ENCODE results near the gene MUC2. TPM values are rescaled to one million over a fixed set of nuclear protein-coding genes. Genes with fewer than 3 reads are reported as not detected.

The MUC2 gene
- total and polyA plus RNA-seq, 2 of the 13 experiments (the other 11 are each of a cell fraction or from before 2014, with no cell fraction given): not detected

- FAIRE-seq (no peak), DNase-seq (ENCODE audit: low spot score) (no peak)
- in situ Hi-C loops (cut with HindIII; ENCODE audit: extremely low pct_ligation_motif_present, low pct_unique_long_range_greater_than_20kb): no loop called here
Observed at GRCh38 chr11:1042626-1043562, 31.8 kb upstream of the MUC2 start.

DNA sequence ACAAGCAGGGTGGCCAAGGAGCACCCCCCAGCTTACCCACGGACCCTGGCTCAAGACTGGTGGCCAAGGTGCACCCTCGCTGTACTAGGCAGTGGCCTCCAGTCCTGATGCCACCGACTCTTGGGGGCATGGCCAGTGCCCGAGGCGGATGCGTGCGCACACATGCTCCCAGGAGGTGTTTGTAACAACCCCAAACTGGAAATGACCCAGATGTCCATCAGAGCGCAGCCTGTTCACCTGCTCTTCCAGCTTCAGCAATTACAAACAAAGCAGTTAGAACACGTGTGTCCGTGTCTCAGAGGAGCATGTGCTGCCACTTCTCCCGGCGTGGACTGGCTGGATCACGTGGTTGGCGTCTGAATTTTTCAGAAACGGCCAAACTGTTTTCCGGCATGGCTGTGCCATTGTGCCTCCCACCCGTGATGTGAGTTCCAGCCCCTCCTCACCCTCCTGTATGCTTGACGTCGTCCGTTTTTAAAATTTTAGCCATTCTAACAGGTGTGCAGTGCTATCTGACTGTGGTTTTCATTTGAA is 31.0 kb upstream of the MUC2 start:
- ATAC-seq (no peak), DNase-seq (ENCODE audit: low spot score) (no peak), FAIRE-seq (no peak)
- in situ Hi-C loops (cut with HindIII; ENCODE audit: extremely low pct_ligation_motif_present, low pct_unique_long_range_greater_than_20kb) (no loop called here), intact Hi-C loops (cut with micrococcal nuclease; ENCODE audit: unreplicated experiment) (no loop called here)
- no peaks in the 10 kb centered on the region for H4K20me1 ChIP-seq (ENCODE audit: insufficient read depth, low read length)
- no TSS peak for BruUV-seq (replicated peaks)
- no peaks in the 10 kb centered on the region for H3K79me2 ChIP-seq (ENCODE audit: insufficient read depth, low read length)
- ChIA-PET CTCF (ENCODE audit: low intra/inter-chr PET ratio, low total read pairs) (no interaction called here), POLR2A (no interaction called here)
- H2AFZ ChIP-seq (ENCODE audit: low read length): no peak overlapping the region
- H3K27ac ChIP-seq (ENCODE audit: extremely low read length, insufficient read depth, low read length): no peak overlapping the region
- H3K4me3 ChIP-seq (replicated peaks in 1 of 3; ENCODE audit: insufficient read depth in 1 of 3, low read depth in 2 of 3, low read length in 3 of 3): no peak overlapping the region
- peaks cover 9% of the 10 kb centered on the region for H3K4me1 ChIP-seq (ENCODE audit: insufficient read depth, low read length)
- H3K36me3 ChIP-seq (replicated peaks in 1 of 2; ENCODE audit: control insufficient read depth in 1 of 2, insufficient read depth in 2 of 2, low read length in 2 of 2): no peaks in the 10 kb centered on the region
- H3K4me2 ChIP-seq (ENCODE audit: low read depth, low read length): no peak overlapping the region
- H3K9me3 ChIP-seq (ENCODE audit: low read length): no peaks in the 10 kb centered on the region
- WGBS (ENCODE audit: low lambda C conversion rate): 26% methylated on average over 6 of the region's 20 CpGs
- no peak overlapping the region for H3K9ac ChIP-seq (ENCODE audit: insufficient read depth, low read depth, low read length)
- H3K27me3 ChIP-seq (ENCODE audit: control insufficient read depth in 1 of 2, insufficient read depth in 2 of 2, low read length in 2 of 2): peaks cover 10 to 82% of the 10 kb centered on the region in 2 experiments
- TF ChIP-seq, protein P1, sequence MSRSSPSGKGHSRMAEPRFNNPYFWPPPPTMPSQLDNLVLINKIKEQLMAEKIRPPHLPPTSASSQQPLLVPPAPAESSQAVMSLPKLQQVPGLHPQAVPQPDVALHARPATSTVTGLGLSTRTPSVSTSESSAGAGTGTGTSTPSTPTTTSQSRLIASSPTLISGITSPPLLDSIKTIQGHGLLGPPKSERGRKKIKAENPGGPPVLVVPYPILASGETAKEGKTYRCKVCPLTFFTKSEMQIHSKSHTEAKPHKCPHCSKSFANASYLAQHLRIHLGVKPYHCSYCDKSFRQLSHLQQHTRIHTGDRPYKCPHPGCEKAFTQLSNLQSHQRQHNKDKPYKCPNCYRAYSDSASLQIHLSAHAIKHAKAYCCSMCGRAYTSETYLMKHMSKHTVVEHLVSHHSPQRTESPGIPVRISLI (CRISPR knock-in tag; IDR thresholded peaks at IDR 0.05; ENCODE audit: borderline replicate concordance): no peak
- TF ChIP-seq EZH2 (conservative IDR thresholded peaks at IDR 0.05; ENCODE audit: low read depth, low read length) (0 out of 2 replicates have a peak, but pooled peaks have one; percentile 45), PCBP2 (optimal IDR thresholded peaks at IDR 0.05; ENCODE audit: low read depth, low read length, poor library complexity, severe bottlenecking) (no peak), ZNF34 (CRISPR knock-in tag; IDR thresholded peaks at IDR 0.05; ENCODE audit: borderline replicate concordance) (no peak), RAD51 (IDR thresholded peaks at IDR 0.05; ENCODE audit: borderline replicate concordance) (0 out of 2 replicates have a peak, but pooled peaks have one; percentile 24)
- TF ChIP-seq, protein P2, sequence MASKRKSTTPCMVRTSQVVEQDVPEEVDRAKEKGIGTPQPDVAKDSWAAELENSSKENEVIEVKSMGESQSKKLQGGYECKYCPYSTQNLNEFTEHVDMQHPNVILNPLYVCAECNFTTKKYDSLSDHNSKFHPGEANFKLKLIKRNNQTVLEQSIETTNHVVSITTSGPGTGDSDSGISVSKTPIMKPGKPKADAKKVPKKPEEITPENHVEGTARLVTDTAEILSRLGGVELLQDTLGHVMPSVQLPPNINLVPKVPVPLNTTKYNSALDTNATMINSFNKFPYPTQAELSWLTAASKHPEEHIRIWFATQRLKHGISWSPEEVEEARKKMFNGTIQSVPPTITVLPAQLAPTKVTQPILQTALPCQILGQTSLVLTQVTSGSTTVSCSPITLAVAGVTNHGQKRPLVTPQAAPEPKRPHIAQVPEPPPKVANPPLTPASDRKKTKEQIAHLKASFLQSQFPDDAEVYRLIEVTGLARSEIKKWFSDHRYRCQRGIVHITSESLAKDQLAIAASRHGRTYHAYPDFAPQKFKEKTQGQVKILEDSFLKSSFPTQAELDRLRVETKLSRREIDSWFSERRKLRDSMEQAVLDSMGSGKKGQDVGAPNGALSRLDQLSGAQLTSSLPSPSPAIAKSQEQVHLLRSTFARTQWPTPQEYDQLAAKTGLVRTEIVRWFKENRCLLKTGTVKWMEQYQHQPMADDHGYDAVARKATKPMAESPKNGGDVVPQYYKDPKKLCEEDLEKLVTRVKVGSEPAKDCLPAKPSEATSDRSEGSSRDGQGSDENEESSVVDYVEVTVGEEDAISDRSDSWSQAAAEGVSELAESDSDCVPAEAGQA (IDR thresholded peaks at IDR 0.05; ENCODE audit: low read depth): no peak
- TF ChIP-seq, protein P2 (CRISPR knock-in tag; IDR thresholded peaks at IDR 0.05; ENCODE audit: borderline replicate concordance): no peak

More at GRCh38 chr11:1042626-1043562, 31.8 kb upstream of the MUC2 start:
- Histone ChIP-seq H3K4me2 (ENCODE audit: low read depth, low read length) (no peak overlapping the region), H3K27ac (ENCODE audit: extremely low read length, insufficient read depth, low read length) (no peak overlapping the region), H3K4me3 (replicated peaks in 1 of 3; ENCODE audit: insufficient read depth in 1 of 3, low read depth in 2 of 3, low read length in 3 of 3) (no peak overlapping the region), H3K9me3 (ENCODE audit: low read length) (no peaks in the 10 kb centered on the region), H3K9ac (ENCODE audit: insufficient read depth, low read depth, low read length) (no peak overlapping the region), H3K4me1 (ENCODE audit: insufficient read depth, low read length) (peaks cover 9% of the 10 kb centered on the region), H3K36me3 (replicated peaks in 1 of 2; ENCODE audit: control insufficient read depth in 1 of 2, insufficient read depth in 2 of 2, low read length in 2 of 2) (no peaks in the 10 kb centered on the region), H4K20me1 (ENCODE audit: insufficient read depth, low read length) (no peaks in the 10 kb centered on the region), H3K27me3 (ENCODE audit: control insufficient read depth in 1 of 2, insufficient read depth in 2 of 2, low read length in 2 of 2) (peaks cover 9 to 82% of the 10 kb centered on the region in 2 experiments), H3K79me2 (ENCODE audit: insufficient read depth, low read length) (no peaks in the 10 kb centered on the region), H2AFZ (ENCODE audit: low read length) (no peak overlapping the region)
- 20% methylated on average over 6 of the region's 26 CpGs for WGBS (ENCODE audit: low lambda C conversion rate)
- no TSS peak for BruUV-seq (replicated peaks)
- ChIA-PET CTCF (ENCODE audit: low intra/inter-chr PET ratio, low total read pairs) (no interaction called here), POLR2A (no interaction called here)
- no peak for TF ChIP-seq ELF3 (CRISPR knock-in tag; IDR thresholded peaks at IDR 0.05)
- 0 out of 2 replicates have a peak, but pooled peaks have one; percentile 18 for TF ChIP-seq HNRNPL (IDR thresholded peaks at IDR 0.05; ENCODE audit: low read depth, low read length)
- ATAC-seq: no peak
- intact Hi-C loops (cut with micrococcal nuclease; ENCODE audit: unreplicated experiment): no loop called here

Data from HepG2 (cell line).